SK-N-SH treated with all-trans-retinoic acid at 6 μM for 48 hours (cell line): ENCODE measurements around the gene SNED1.

Experiments
- ATAC-seq: fragments of 200-7000 bp; cut with Tn5 transposase; 3 replicates; pipeline ENCODE4 v1.9.1; 2020; ENCODE audit warnings: mild to moderate bottlenecking, moderate library complexity
- ARNTL ChIP-seq: fragments of 450-650 bp; formaldehyde crosslinking; IDR thresholded peaks from 2 replicates; pipeline ENCODE4 v1.5.0; 2020; ENCODE audit warnings: low read depth, mild to moderate bottlenecking, moderate library complexity, borderline replicate concordance
- BACH2 ChIP-seq: fragments of 250-450 bp; sonication (Bioruptor Pico); IDR thresholded peaks from 2 replicates; pipeline ENCODE4 v1.9.0; 2021; ENCODE audit warnings: mild to moderate bottlenecking, borderline replicate concordance
- CREB5 ChIP-seq: fragments of 250-450 bp; sonication (Bioruptor Pico); IDR thresholded peaks from 2 replicates; pipeline ENCODE4 v1.5.1; 2020; ENCODE audit warnings: low read depth, mild to moderate bottlenecking, moderate library complexity
- CSDC2 ChIP-seq: fragments of 250-450 bp; sonication (Bioruptor Pico); IDR thresholded peaks from 2 replicates; pipeline ENCODE4 v1.5.0; 2020; ENCODE audit warnings: mild to moderate bottlenecking, moderate library complexity
- CSRNP3 ChIP-seq: fragments of 250-450 bp; sonication (Bioruptor Pico); IDR thresholded peaks from 2 replicates; pipeline ENCODE4 v1.5.1; 2021; ENCODE audit warnings: mild to moderate bottlenecking, moderate library complexity
- ESRRG ChIP-seq: fragments of 250-450 bp; sonication (Bioruptor Pico); IDR thresholded peaks from 2 replicates; pipeline ENCODE4 v1.6.1; 2021; ENCODE audit warnings: mild to moderate bottlenecking
- GLIS3 ChIP-seq: fragments of 250-450 bp; sonication (Bioruptor Pico); IDR thresholded peaks from 2 replicates; pipeline ENCODE4 v1.5.0; 2020; ENCODE audit warnings: mild to moderate bottlenecking, moderate library complexity
- ISL1 ChIP-seq: fragments of 250-450 bp; sonication (Bioruptor Pico); IDR thresholded peaks from 2 replicates; pipeline ENCODE4 v2.1.2; 2022; ENCODE audit warnings: mild to moderate bottlenecking, moderate library complexity
- OSR1 ChIP-seq: fragments of 250-450 bp; sonication (Bioruptor Pico); IDR thresholded peaks from 2 replicates; pipeline ENCODE4 v1.8.0; 2022; ENCODE audit warnings: moderate library complexity, mild to moderate bottlenecking, inconsistent platforms
- PATZ1 ChIP-seq: fragments of 250-450 bp; sonication (Bioruptor Pico); IDR thresholded peaks from 2 replicates; pipeline ENCODE4 v1.8.0; 2020; ENCODE audit warnings: mild to moderate bottlenecking, moderate library complexity, borderline replicate concordance
- RARB ChIP-seq: fragments of 250-450 bp; sonication (Bioruptor Pico); IDR thresholded peaks from 2 replicates; pipeline ENCODE4 v1.8.0; 2021; ENCODE audit warnings: mild to moderate bottlenecking, moderate library complexity
- SNAI2 ChIP-seq: fragments of 250-450 bp; sonication (Bioruptor Pico); IDR thresholded peaks from 2 replicates; pipeline ENCODE4 v1.5.0; 2020; ENCODE audit warnings: mild to moderate bottlenecking, moderate library complexity
- TCF4 ChIP-seq: fragments of 250-450 bp; sonication (Bioruptor Pico); IDR thresholded peaks from 2 replicates; pipeline ENCODE4 v1.8.0; 2021; ENCODE audit warnings: mild to moderate bottlenecking, moderate library complexity, borderline replicate concordance
- TOX ChIP-seq: fragments of 250-450 bp; sonication (Bioruptor Pico); IDR thresholded peaks from 2 replicates; pipeline ENCODE4 v1.8.0; 2021; ENCODE audit warnings: mild to moderate bottlenecking, moderate library complexity, borderline replicate concordance
- ZC3H10 ChIP-seq: fragments of 250-450 bp; sonication (Bioruptor Pico); IDR thresholded peaks from 2 replicates; pipeline ENCODE4 v1.5.1; 2021; ENCODE audit warnings: mild to moderate bottlenecking, moderate library complexity
- ZFP3 ChIP-seq: fragments of 250-450 bp; sonication (Bioruptor Pico); IDR thresholded peaks from 2 replicates; pipeline ENCODE4 v1.5.0; 2020; ENCODE audit warnings: mild to moderate bottlenecking, moderate library complexity
- ZFP30 ChIP-seq: fragments of 450-650 bp; formaldehyde crosslinking; IDR thresholded peaks from 2 replicates; pipeline ENCODE4 v1.5.0; 2022; ENCODE audit warnings: mild to moderate bottlenecking, moderate library complexity
- ZNF70 ChIP-seq: fragments of 450-650 bp; formaldehyde crosslinking; IDR thresholded peaks from 2 replicates; pipeline ENCODE4 v1.5.0; 2020; ENCODE audit warnings: mild to moderate bottlenecking, moderate library complexity
- ZNF8 ChIP-seq: fragments of 450-650 bp; formaldehyde crosslinking; IDR thresholded peaks from 2 replicates; pipeline ENCODE4 v1.5.0; 2020; ENCODE audit warnings: mild to moderate bottlenecking, moderate library complexity
- TF ChIP-seq, protein P1 (sequence below): fragments of 250-450 bp; sonication (Bioruptor Pico); IDR thresholded peaks from 2 replicates; pipeline ENCODE4 v1.8.0; 2021; ENCODE audit warnings: low read depth, mild to moderate bottlenecking, moderate library complexity, borderline replicate concordance
- TF ChIP-seq, protein P2 (sequence below): fragments of 250-450 bp; sonication (Bioruptor Pico); IDR thresholded peaks from 2 replicates; pipeline ENCODE4 v1.5.0; 2020; ENCODE audit warnings: mild to moderate bottlenecking, moderate library complexity

The SNED1 gene

DNA sequence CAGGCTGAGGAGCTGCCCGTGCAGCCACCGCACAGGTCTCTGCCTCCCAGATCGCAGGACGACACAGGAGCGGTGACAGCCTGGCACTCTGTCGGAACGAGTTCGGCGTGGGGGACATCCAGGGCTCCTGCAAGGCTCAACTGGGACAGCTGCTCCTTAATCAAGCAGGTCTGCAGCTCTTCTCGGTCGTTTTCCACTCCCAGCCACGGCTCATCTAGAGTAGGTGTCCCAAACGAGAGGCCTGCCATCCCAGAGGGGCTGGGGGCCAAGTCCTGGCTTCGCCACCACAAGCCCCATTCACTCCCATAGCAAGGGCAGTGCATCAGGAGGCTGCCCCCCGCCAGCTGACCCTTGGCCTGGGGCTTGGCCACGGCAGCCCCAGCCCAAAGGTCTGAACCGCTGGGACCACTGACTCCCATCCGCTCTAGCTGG, 128.4 kb downstream of the SNED1 start:
- ATAC-seq: no peak
- TF ChIP-seq GLIS3 (CRISPR knock-in tag): no peak

- TF ChIP-seq SNAI2 (CRISPR knock-in tag) (no peak), ESRRG (CRISPR knock-in tag) (no peak), CSDC2 (CRISPR knock-in tag) (no peak), ZNF70 (no peak), ARNTL (CRISPR knock-in tag) (no peak), ISL1 (CRISPR knock-in tag) (no peak), ZC3H10 (no peak), TOX (CRISPR knock-in tag) (no peak), ZNF8 (CRISPR knock-in tag) (no peak), RARB (CRISPR knock-in tag) (no peak)
- TF ChIP-seq, protein P1, sequence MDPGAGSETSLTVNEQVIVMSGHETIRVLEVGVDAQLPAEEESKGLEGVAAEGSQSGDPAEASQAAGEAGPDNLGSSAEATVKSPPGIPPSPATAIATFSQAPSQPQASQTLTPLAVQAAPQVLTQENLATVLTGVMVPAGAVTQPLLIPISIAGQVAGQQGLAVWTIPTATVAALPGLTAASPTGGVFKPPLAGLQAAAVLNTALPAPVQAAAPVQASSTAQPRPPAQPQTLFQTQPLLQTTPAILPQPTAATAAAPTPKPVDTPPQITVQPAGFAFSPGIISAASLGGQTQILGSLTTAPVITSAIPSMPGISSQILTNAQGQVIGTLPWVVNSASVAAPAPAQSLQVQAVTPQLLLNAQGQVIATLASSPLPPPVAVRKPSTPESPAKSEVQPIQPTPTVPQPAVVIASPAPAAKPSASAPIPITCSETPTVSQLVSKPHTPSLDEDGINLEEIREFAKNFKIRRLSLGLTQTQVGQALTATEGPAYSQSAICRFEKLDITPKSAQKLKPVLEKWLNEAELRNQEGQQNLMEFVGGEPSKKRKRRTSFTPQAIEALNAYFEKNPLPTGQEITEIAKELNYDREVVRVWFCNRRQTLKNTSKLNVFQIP (CRISPR knock-in tag): no peak
- ATAC-seq: no peak
Measured at GRCh38 chr2:241128266-241128665, 129.8 kb downstream of the SNED1 start.

- ATAC-seq: no peak
- TF ChIP-seq, protein P1 (CRISPR knock-in tag): no peak
- TF ChIP-seq, all 23 proteins: peak for 0
Measured at GRCh38 chr2:241129086-241129871, 130.9 kb downstream of the SNED1 start.

DNA sequence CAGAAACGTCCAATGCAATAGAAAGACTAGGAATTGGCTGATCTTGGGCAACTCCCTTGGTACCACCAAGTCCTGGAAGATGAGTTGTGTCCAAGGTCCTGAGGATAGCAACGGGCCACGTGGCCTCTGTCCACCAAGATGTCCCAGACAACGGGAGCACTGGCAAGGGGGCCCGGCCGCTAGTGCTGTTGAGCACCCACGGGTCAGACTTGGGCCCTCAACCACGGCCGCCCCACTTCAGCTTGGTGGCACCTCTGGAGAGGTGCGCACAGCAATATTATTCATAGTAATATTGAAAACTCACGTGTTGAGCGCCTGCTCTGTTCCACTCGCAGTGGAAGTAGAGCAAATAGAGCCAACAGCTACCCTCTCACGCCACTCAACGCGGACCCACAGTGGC, 131.9 kb downstream of the SNED1 start:
- ATAC-seq: no peak
- TF ChIP-seq CSRNP3 (CRISPR knock-in tag): no peak
- TF ChIP-seq CREB5 (CRISPR knock-in tag): no peak
- no peak for TF ChIP-seq ZFP30 (CRISPR knock-in tag)
- TF ChIP-seq RARB (CRISPR knock-in tag): no peak
- TF ChIP-seq, protein P2, sequence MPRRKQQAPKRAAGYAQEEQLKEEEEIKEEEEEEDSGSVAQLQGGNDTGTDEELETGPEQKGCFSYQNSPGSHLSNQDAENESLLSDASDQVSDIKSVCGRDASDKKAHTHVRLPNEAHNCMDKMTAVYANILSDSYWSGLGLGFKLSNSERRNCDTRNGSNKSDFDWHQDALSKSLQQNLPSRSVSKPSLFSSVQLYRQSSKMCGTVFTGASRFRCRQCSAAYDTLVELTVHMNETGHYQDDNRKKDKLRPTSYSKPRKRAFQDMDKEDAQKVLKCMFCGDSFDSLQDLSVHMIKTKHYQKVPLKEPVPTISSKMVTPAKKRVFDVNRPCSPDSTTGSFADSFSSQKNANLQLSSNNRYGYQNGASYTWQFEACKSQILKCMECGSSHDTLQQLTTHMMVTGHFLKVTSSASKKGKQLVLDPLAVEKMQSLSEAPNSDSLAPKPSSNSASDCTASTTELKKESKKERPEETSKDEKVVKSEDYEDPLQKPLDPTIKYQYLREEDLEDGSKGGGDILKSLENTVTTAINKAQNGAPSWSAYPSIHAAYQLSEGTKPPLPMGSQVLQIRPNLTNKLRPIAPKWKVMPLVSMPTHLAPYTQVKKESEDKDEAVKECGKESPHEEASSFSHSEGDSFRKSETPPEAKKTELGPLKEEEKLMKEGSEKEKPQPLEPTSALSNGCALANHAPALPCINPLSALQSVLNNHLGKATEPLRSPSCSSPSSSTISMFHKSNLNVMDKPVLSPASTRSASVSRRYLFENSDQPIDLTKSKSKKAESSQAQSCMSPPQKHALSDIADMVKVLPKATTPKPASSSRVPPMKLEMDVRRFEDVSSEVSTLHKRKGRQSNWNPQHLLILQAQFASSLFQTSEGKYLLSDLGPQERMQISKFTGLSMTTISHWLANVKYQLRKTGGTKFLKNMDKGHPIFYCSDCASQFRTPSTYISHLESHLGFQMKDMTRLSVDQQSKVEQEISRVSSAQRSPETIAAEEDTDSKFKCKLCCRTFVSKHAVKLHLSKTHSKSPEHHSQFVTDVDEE (CRISPR knock-in tag): no peak
- no peak for TF ChIP-seq ARNTL (CRISPR knock-in tag)
- TF ChIP-seq PATZ1 (CRISPR knock-in tag): no peak
- no peak for TF ChIP-seq BACH2 (CRISPR knock-in tag)
- no peak for TF ChIP-seq ZNF70
- TF ChIP-seq ZC3H10: no peak
- no peak for TF ChIP-seq TCF4
- no peak for TF ChIP-seq TOX (CRISPR knock-in tag)
- TF ChIP-seq OSR1 (CRISPR knock-in tag): no peak
- TF ChIP-seq, protein P1 (CRISPR knock-in tag): no peak
- no peak for TF ChIP-seq ZFP3 (CRISPR knock-in tag)
- no peak for TF ChIP-seq ESRRG (CRISPR knock-in tag)
